Measurements from ENCODE around the gene NME4. TPM values are rescaled to one million over a fixed set of nuclear protein-coding genes. Genes with fewer than 3 reads are reported as not detected.
A peak's percentile ranks its signal among the peaks of the same experiment; 100 is the strongest.
"Not testable (repeated sequence)": the region's sequence is repeated elsewhere in the genome, so short reads cannot be mapped to it uniquely, and the experiment has no call there.

Gene NME4
- 10 to 100 TPM; 68.7 to 91.2 TPM for total RNA-seq

- H3K27ac ChIP-seq: peak within 1 kb of the TSS; percentile 81 to 84
- no peak for ATAC-seq (ENCODE audit: insufficient number of reproducible peaks, low FRiP score, low read depth)
- no peak for TF ChIP-seq CTCF (IDR thresholded peaks at IDR 0.05)
- peak within 1 kb of the TSS; percentile 68 for H3K4me3 ChIP-seq
- H3K27me3 ChIP-seq (replicated peaks; ENCODE audit: insufficient read depth): no peaks in the 10 kb centered on the region
- H3K36me3 ChIP-seq: no peaks in the 10 kb centered on the region
- H3K4me1 ChIP-seq (ENCODE audit: control insufficient read depth in 1 of 2, low read depth in 2 of 2): peaks cover 0 to 28% of the 10 kb centered on the region in 2 donors
- no peaks in the 10 kb centered on the region for H3K9me3 ChIP-seq
- no peak for DNase-seq (ENCODE audit: low spot score)
Measured at GRCh38 chr16:397135-397661, at the start of gene NME4. Gene NME4 (plus strand): TSS chr16:397199. CDS start chr16:397223, 24 bp downstream.

- H3K27me3 ChIP-seq (replicated peaks; ENCODE audit: insufficient read depth): no peaks in the 10 kb centered on the region
- peaks cover 8 to 10% of the 10 kb centered on the region in 2 donors for H3K4me1 ChIP-seq (ENCODE audit: control insufficient read depth in 1 of 2, low read depth in 2 of 2)
- DNase-seq (ENCODE audit: low spot score) (no peak), ATAC-seq (ENCODE audit: insufficient number of reproducible peaks, low FRiP score, low read depth) (no peak)
- H3K27ac ChIP-seq: no peak overlapping the region
- H3K36me3 ChIP-seq: peaks cover 18% of the 10 kb centered on the region
- H3K9me3 ChIP-seq: no peaks in the 10 kb centered on the region
- no peak for TF ChIP-seq CTCF (IDR thresholded peaks at IDR 0.05)
- H3K4me3 ChIP-seq: no peak overlapping the region
Measured at GRCh38 chr16:347203-347602, 49.8 kb upstream of the NME4 start.

- not testable (repeated sequence) for H3K27ac ChIP-seq; H3K9me3 ChIP-seq; H3K4me3 ChIP-seq; DNase-seq (ENCODE audit: low spot score); H3K27me3 ChIP-seq (replicated peaks; ENCODE audit: insufficient read depth); ATAC-seq (ENCODE audit: insufficient number of reproducible peaks, low FRiP score, low read depth)
- Histone ChIP-seq H3K36me3 (peaks cover 18% of the 10 kb centered on the region), H3K4me1 (ENCODE audit: control insufficient read depth in 1 of 2, low read depth in 2 of 2) (peaks cover 8 to 14% of the 10 kb centered on the region in 2 donors)
Measured at GRCh38 chr16:348495-348894, 48.5 kb upstream of the NME4 start.

GRCh38 chr16:349211-349610 is 47.8 kb upstream of the NME4 start:
- H3K27ac ChIP-seq: no peak overlapping the region
- no peak overlapping the region for H3K4me3 ChIP-seq
- peaks cover 18% of the 10 kb centered on the region for H3K36me3 ChIP-seq
- TF ChIP-seq CTCF (IDR thresholded peaks at IDR 0.05): no peak
- ATAC-seq (ENCODE audit: insufficient number of reproducible peaks, low FRiP score, low read depth) (no peak), DNase-seq (ENCODE audit: low spot score) (no peak)
- H3K4me1 ChIP-seq (ENCODE audit: control insufficient read depth in 1 of 2, low read depth in 2 of 2): peaks cover 8 to 16% of the 10 kb centered on the region in 2 donors
- no peaks in the 10 kb centered on the region for H3K9me3 ChIP-seq
- H3K27me3 ChIP-seq (replicated peaks; ENCODE audit: insufficient read depth): no peaks in the 10 kb centered on the region

- H3K27me3 ChIP-seq (replicated peaks; ENCODE audit: insufficient read depth): no peaks in the 10 kb centered on the region
- DNase-seq (ENCODE audit: low spot score) (no peak), ATAC-seq (ENCODE audit: insufficient number of reproducible peaks, low FRiP score, low read depth) (no peak)
- peaks cover 8 to 16% of the 10 kb centered on the region in 2 donors for H3K4me1 ChIP-seq (ENCODE audit: control insufficient read depth in 1 of 2, low read depth in 2 of 2)
- no peak for TF ChIP-seq CTCF (IDR thresholded peaks at IDR 0.05)
- H3K4me3 ChIP-seq: no peak overlapping the region
- no peaks in the 10 kb centered on the region for H3K9me3 ChIP-seq
- no peak overlapping the region for H3K27ac ChIP-seq
- peaks cover 12% of the 10 kb centered on the region for H3K36me3 ChIP-seq
Measured at GRCh38 chr16:350203-350602, 46.8 kb upstream of the NME4 start.

Data from thoracic aorta (tissue), 2 donors.